SK-N-MC (cell line): ENCODE data around the gene UBE3A.

Experiments used
- EZH2 ChIP-seq: fragments of 200-600 bp; sonication (generic); IDR thresholded peaks from one replicate; pipeline ENCODE4 v1.6.1; 2017; ENCODE audit warnings: antibody characterized with exemption
- POLR2AphosphoS5 ChIP-seq: IDR thresholded peaks from 2 replicates; pipeline ENCODE4 v1.6.1; 2012; ENCODE audit warnings: mild to moderate bottlenecking, low read depth, low read length, borderline replicate concordance

DNA sequence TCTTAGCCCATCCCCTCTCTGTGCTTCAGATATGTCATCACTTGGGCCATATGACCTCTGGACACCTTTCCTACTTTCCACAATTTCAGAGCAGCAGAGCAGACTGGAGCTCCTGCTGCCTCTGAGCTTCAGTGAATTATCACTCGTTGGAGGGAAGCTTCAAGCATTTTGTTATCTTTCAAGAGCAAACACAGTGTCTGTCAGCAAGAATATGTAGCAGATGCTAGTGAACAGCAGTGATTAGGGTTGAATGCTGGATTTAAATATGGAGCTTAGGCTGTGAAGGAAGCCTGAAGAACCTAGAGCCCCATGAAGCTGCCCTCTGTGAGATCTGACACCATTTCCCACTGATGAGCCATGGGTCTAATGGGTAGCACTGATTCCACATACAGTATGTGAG lies 115.4 kb downstream of the UBE3A start:
- TF ChIP-seq POLR2AphosphoS5 = no peak
- TF ChIP-seq EZH2 = no peak
